ENCODE results near the gene CARD11. TPM values are rescaled to one million over a fixed set of nuclear protein-coding genes. Genes with fewer than 3 reads are reported as not detected.

The CARD11 gene
- total RNA-seq, 1 donor from 2014 or later = 1.7 TPM

DNA sequence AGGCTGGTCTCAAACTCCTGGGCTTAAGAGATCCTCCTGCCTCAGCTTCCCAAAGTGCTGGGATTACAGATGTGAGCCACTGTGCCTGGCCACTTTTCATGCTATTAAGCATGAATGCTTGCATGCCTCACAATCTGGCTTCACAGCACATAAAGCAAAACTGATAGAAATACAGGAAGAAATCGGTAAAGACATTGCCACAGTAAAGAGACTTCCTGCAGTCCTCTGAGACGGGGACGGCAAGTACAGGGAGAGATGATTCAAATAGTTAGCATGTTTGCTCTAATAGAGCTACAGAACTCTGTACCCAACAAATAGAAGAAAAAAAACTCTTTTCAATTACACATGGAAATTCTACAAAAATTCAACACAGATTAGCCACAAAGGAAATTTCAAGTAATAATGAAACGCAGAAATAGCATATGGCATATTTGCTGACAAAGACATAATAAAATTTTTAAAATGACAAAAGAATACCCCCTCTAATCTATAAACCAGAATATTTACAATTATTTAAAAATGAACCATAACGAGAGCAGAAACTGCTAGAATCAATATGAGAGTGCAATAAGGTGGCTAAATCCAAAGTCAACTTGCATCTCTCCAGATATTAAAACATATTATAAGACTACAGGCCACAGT lies 32.3 kb downstream of the CARD11 start:
- no peak for DNase-seq (ENCODE audit: low spot score)
- Mint-ChIP-seq H3K36me3 (ENCODE audit: low read depth) (peaks cover 2% of the 10 kb centered on the region), H3K27me3 (ENCODE audit: low read depth) (peaks cover 17% of the 10 kb centered on the region), H3K4me1 (ENCODE audit: low read depth) (no peaks in the 10 kb centered on the region), H3K27ac (ENCODE audit: unreplicated experiment) (no peak overlapping the region), H3K9me3 (ENCODE audit: low read depth) (peaks cover 3% of the 10 kb centered on the region), H3K4me3 (ENCODE audit: unreplicated experiment) (no peak overlapping the region)
- TF ChIP-seq, protein P1, sequence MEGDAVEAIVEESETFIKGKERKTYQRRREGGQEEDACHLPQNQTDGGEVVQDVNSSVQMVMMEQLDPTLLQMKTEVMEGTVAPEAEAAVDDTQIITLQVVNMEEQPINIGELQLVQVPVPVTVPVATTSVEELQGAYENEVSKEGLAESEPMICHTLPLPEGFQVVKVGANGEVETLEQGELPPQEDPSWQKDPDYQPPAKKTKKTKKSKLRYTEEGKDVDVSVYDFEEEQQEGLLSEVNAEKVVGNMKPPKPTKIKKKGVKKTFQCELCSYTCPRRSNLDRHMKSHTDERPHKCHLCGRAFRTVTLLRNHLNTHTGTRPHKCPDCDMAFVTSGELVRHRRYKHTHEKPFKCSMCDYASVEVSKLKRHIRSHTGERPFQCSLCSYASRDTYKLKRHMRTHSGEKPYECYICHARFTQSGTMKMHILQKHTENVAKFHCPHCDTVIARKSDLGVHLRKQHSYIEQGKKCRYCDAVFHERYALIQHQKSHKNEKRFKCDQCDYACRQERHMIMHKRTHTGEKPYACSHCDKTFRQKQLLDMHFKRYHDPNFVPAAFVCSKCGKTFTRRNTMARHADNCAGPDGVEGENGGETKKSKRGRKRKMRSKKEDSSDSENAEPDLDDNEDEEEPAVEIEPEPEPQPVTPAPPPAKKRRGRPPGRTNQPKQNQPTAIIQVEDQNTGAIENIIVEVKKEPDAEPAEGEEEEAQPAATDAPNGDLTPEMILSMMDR (IDR thresholded peaks at IDR 0.05) = no peak

DNA sequence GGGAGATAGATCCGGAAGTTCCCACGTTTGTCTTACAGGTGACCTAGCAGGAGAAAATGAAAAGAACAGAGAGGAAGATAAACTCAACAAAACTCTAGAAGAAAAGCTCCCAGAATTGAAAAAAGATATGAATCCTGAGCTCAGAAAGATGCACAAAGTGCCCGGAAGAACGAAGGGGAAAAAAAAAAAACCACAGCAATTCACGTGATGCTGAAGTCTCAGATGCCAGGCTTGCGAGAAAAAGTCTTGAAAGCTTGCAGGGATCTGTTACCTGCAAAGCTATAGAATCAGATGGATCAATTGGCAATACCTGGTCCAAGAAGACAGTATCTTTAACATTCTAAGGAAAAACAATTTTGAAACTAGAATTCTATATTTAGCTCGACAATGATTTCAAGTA lies 33.5 kb downstream of the CARD11 start:
- Mint-ChIP-seq H3K4me3 (ENCODE audit: unreplicated experiment) (no peak overlapping the region), H3K36me3 (ENCODE audit: low read depth) (peaks cover 2% of the 10 kb centered on the region), H3K9me3 (ENCODE audit: low read depth) (peaks cover 3% of the 10 kb centered on the region), H3K4me1 (ENCODE audit: low read depth) (no peaks in the 10 kb centered on the region), H3K27ac (ENCODE audit: unreplicated experiment) (no peak overlapping the region), H3K27me3 (ENCODE audit: low read depth) (peaks cover 17% of the 10 kb centered on the region)
- TF ChIP-seq, protein P1 (IDR thresholded peaks at IDR 0.05) = no peak
- no peak for DNase-seq (ENCODE audit: low spot score)

DNA sequence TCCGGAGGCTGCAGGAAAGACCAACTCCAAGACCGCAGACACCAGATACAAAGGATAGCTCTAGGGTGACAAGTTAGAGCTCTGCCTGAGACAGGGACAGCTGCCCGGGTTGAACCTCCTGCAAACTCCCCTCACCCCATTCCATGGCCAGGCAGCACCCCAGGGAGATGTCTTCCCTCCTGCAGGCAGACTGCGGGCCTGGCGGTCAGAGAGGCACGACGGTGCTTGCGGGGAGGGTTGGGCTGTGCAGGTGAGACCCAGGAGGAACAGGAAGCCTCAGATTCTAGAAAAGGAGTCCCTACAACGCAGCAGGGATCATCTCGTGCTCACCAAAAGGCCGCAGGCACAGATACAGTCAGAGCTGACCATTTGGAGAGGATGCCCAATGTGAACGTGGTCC lies 34.6 kb downstream of the CARD11 start:
- Mint-ChIP-seq H3K27ac (ENCODE audit: unreplicated experiment) (no peak overlapping the region), H3K4me3 (ENCODE audit: unreplicated experiment) (no peak overlapping the region), H3K36me3 (ENCODE audit: low read depth) (peaks cover 2% of the 10 kb centered on the region), H3K4me1 (ENCODE audit: low read depth) (no peaks in the 10 kb centered on the region), H3K27me3 (ENCODE audit: low read depth) (peaks cover 17% of the 10 kb centered on the region), H3K9me3 (ENCODE audit: low read depth) (peaks cover 3% of the 10 kb centered on the region)
- TF ChIP-seq, protein P1 (IDR thresholded peaks at IDR 0.05) = no peak
- no peak for DNase-seq (ENCODE audit: low spot score)

DNA sequence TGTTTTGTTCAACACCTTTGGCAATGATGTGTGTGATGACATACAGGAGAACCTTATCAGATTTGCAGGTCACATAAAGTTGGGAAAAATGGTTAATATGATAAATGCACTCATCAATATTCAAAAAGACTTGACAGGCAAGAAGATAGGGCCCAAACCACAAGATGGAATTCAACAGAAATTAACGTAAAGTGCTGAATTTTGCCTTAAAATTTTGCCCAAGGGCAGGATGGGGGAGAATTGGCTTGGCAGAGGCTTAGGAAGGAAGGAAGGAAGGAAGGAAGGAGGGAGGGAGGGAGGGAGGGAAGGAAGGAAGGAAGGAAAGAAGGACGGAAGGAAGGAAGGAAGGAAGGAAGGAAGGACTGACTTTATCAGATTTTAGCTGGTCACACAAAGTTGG lies 35.3 kb downstream of the CARD11 start:
- Mint-ChIP-seq H3K4me1 (ENCODE audit: low read depth) (no peaks in the 10 kb centered on the region), H3K27ac (ENCODE audit: unreplicated experiment) (no peak overlapping the region), H3K27me3 (ENCODE audit: low read depth) (peaks cover 17% of the 10 kb centered on the region), H3K9me3 (ENCODE audit: low read depth) (peaks cover 3% of the 10 kb centered on the region), H3K36me3 (ENCODE audit: low read depth) (peaks cover 2% of the 10 kb centered on the region), H3K4me3 (ENCODE audit: unreplicated experiment) (no peak overlapping the region)
- DNase-seq (ENCODE audit: low spot score) = no peak
- TF ChIP-seq, protein P1 (IDR thresholded peaks at IDR 0.05) = no peak

DNA sequence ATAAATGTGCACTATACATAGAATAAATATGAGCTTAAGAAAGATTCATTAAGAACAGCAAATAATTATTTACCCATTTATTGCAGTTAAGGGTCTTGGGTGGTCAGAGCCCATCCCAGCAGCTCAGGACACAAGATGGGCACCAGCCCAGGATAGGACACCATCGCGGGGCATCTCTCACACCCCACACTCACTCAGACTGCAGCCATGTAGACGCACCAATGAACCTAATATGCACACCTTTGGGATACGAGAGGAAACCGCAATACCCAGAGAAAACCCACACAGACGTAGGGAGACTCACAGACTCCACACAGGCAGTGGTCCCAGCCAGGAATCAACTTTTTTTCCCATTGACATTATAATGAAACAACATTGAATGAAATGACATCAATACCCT lies 36.0 kb downstream of the CARD11 start:
- no peaks in the 10 kb centered on the region for H3K4me1 Mint-ChIP-seq (ENCODE audit: low read depth)
- H3K27ac Mint-ChIP-seq (ENCODE audit: unreplicated experiment) = no peak overlapping the region
- no peaks in the 10 kb centered on the region for H3K9me3 Mint-ChIP-seq (ENCODE audit: low read depth)
- DNase-seq (ENCODE audit: low spot score) = no peak
- H3K4me3 Mint-ChIP-seq (ENCODE audit: unreplicated experiment) = no peak overlapping the region
- peaks cover 2% of the 10 kb centered on the region for H3K36me3 Mint-ChIP-seq (ENCODE audit: low read depth)
- H3K27me3 Mint-ChIP-seq (ENCODE audit: low read depth) = peaks cover 17% of the 10 kb centered on the region
- TF ChIP-seq, protein P1 (IDR thresholded peaks at IDR 0.05) = no peak

All from chondrocyte (in vitro differentiated cells).